Measurements from ENCODE around the gene SBNO1.
"Not testable (repeated sequence)": the region's sequence is repeated elsewhere in the genome, so short reads cannot be mapped to it uniquely, and the experiment has no call there.

SBNO1 gene

DNA sequence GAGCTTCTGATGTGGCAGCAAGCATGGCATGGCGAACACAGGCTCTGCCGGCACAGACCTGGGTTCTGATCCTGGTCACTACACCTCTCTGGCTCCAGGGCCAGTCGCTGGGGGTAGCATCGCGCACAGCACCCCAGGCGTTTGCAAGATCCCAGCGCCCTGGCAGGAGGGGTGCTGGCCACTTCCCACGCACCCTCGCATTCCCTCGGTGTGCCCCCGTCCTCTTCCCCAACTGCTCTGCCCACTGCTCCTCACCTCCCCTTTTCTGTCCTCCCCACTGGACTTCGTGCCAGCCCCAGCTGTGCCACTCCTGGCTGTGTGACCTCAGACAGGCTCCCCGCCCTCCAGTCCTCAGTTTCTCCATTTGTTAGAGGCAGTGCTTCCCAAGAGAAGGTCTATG lies 95.8 kb downstream of the SBNO1 start:
- no peak for DNase-seq

- no peak for DNase-seq
These were observed 96.4 kb downstream of the SBNO1 start for GRCh38 chr12:123267991-123268843.

GRCh38 chr12:123267335-123267920 lies 97.2 kb downstream of the SBNO1 start:
- DNase-seq: no peak

- no peak for DNase-seq
These were observed 97.9 kb downstream of the SBNO1 start for GRCh38 chr12:123266679-123267277.

DNA sequence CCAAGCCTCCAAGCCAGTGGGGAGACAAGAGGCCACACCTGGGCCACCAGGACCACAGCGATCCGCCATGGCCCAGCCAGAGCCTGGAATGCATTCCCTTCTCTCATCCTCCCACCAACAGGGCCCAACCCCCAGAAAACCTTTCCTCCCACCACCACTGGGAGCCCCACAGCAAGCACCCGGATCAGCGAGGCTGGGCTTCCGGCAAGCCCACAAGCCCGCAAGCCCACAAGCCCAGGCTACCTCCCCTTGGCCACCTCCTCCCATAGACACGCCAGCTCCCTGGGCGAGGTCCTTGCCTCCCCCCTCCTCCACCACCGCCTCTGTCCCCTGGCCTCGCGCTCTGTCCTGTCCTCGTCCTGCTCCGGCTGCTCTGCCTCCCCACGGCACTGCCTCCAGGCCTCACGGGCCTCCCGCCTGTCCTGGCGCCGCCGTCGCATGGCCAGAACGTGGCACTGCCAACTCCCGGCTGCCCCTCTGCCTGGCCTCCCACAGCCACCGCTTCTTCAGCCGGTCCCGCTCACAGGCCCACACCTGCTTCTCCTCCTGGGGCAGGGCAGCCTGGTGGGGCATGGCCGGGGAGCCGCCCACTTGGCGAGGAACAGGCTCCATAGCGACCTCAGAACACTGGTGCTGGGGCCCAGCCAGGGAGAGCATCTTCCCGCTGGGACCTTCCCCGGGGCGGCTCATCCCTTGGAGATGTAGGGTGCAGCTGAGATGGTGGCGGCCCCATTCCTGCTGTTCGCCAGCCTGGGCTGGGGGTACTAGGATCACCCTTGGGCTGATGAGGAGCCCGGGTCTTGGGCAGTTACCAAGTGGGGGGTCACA lies 98.6 kb downstream of the SBNO1 start:
- no peak for DNase-seq

DNA sequence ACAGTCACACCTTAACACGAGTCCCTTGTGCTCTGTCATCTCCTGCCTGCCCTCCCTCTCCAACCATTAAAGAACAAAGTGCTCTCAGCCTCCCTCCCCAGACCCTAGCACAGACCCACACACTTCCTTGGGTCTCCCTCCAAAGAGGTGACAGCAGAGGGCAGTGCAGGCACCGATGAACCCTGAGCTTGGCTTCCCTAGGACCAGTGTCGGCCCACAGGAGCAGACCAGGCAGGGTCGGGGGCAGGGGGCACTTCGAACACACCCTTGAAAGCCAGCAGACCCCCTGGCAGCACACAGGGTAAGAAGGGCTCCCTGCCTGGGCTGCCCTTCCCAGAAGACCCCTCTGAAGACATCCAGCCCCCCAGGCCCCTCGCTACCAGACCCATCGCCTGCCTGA lies 100.0 kb downstream of the SBNO1 start:
- DNase-seq: peak; percentile 20

DNA sequence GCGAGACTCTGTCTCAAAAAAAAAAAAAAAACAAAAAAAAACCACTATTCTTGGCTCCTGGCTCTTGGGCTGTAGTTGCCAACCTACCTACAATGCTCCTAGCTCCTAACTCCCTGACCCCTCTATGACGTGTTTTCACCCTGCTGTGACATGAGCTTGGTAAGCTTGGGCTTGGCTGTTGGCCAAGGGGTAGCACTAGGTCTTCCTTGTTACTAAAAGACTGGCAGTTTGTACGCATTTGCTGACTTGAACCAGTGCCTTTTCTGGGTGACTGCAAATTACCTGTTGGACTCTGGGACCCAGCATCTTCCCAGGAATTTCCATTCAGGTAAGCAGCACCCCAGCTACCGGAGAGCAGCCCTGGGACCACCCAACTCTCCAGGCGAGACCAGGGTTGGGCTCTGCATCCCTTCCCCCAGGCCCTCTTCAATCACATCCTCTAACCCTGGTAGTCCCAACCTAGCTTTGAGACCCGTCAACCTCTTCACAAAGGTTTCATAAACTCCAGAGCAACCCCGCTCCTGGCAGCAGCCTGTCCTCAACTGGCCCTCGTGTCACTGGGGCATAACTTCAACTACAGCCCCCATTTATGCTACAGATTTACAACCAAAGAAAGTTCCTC lies 101.3 kb downstream of the SBNO1 start:
- DNase-seq: no peak

DNA sequence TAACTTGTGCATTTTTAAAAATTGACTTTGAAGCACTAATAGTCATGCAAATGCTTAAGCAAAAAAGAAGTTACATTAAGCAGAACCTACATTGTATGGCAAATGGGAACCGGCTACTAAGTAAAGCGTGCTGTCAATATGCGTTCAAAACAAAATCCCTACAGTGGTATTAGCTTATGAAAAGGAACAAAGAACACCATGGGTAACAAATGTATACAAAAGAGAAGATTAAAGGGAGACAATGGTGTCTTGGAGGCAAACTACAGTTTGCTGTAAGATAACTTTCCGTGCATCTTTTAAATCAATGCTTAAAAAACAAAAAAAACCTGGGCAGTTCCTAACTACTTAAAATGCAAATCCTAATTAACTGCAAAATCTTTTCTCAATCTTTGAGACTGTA lies 103.5 kb downstream of the SBNO1 start:
- no peak for DNase-seq

GRCh38 chr12:123260081-123260480 lies 104.6 kb downstream of the SBNO1 start:
- DNase-seq: no peak

DNA sequence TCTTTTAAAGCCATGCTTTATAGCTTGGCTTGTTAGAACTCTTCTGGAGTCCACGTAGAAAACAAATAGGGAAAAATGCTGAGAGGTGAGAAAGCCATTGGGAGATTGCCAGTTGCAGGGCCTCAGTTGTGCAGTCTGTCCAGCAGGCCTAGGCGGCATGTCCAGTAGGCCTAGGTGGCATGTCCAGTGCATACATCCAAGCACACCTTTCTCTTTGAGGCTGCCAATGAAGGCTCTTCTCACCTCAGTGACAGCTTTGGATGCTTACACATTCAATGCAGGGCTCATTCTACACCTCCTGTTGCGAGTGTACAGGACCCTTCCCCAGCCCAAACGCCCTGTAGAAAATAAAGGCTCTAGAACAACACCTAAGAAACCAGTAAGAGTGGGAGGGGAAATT lies 106.1 kb downstream of the SBNO1 start:
- DNase-seq: no peak

DNA sequence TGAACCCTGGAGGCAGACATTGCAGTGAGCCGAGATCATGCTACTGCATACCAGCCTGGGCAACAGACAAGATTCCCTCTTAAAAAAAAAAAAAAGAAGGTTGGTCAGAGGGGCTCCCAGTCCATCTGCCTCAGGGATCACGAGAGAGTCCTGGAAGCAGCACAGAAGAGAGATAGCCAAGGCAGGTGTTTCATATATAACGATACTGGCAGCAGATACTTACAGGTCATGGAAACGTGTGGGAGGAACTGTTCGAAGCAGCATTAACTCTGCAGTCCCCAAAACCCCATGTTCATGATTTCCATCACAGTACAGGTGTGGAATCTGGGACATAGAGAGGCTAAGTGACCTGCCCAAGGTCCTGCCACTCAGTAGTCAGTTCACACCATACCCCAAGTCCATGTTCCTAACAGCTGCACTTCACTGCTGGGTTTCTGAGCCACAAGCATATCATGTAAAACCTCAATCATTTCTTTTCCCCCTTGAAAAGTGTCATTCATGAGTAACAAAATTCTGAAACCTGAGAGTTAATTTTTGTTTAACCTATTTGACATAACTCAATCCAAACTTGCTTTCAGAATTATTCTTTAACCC lies 109.7 kb downstream of the SBNO1 start:
- DNase-seq: no peak

GRCh38 chr12:123253641-123254459 lies 110.8 kb downstream of the SBNO1 start:
- DNase-seq: no peak

- DNase-seq: not testable (repeated sequence)
These were observed 112.3 kb downstream of the SBNO1 start for GRCh38 chr12:123252365-123252764.

- no peak for DNase-seq
These were observed 113.1 kb downstream of the SBNO1 start for GRCh38 chr12:123251403-123252076.

DNA sequence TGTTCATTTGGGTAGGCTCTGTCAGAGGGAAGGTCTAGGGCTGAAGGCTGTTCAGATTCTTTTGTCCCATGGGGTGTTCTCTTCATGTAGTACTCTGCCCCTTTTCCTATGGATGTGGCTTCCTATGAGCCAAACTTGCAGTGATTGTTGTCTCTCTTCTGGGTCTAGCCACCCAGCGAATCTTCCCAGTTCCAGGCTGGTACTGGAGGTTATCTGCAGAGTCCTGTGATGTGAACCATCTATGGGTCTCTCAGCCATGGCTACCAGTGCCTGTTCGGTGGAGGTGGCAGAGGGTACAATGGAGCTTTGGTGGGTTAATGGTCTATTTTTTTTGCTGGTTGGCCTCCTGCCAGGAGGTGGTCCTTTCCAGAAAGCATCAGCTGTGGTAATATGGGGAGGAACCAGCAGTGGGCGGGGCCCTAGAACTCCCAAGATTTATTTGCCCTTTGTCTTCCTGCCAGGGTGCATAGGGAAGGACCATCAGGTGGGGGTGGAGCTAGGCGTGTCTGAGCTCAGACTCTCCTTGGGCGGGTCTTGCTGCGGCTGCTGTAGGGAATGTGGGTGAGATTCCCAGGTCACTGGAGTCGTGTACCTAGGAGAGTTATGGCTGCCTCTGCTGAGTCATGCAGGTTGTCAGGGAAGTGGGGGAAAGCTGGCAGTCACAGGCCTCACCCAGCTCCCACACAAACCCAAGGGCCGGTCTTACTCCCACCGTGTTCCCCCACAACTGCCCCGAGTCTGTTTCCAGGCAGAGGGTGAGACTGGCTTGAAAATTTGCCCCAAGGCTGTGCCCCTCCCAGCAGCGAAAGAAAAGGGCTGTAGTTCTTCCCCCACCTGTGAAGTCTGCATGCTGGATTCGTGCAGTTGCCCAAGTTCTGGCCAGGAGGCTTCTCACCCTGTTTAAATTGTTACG lies 113.9 kb downstream of the SBNO1 start:
- DNase-seq: no peak

DNA sequence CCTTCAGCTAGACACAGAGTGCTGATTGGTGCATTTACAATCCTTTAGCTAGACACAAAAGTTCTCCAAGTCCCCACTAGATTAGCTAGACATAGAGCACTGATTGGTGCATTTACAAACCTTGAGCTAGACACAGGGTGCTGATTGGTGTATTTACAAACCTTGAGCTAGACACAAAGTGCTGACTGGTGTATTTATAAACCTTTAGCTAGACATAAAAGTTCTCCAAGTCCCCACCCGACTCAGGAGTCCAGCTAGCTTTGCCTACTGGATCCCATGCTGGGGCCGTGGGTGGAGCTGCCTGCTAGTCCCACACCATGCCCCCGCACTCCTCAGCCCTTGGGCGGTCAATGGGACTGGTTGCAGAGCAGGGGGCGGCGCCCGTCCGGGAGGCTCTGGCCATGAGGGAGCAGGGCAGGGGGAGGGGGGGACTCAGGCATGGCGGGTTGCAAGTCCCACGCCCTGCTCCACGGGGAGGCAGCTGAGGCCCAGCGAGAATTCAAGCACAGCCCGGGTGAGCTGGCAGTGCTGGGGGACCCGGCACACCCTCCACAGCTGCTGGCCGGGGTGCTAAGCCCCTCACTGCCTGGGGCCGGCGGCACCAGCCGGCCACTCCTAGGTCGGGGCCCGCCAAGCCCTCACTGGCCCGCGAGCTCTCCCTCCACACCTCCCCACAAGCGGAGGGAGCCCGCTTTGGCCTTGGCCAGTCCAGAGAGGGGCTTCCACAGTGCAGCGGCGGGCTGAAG lies 115.5 kb downstream of the SBNO1 start:
- not testable (repeated sequence) for DNase-seq

DNA sequence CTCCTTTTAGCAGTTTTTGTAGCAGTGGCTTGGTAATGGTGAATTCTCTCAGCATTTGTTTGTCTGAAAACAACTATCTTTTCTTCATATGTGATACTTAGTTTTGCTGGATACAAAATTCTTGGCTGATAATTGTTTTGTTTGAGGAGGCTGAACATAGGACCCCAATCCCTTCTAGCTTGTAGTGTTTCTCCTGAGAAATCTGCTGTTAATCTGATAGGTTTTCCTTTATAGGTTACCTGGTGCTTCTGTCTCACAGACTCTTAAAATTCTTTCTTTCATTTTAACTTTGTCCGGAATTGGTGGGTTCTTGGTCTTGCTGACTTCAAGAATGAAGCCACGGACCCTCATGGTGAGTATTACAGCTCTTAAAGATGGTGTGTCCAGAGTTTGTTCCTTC lies 116.5 kb downstream of the SBNO1 start:
- not testable (repeated sequence) for DNase-seq

DNA sequence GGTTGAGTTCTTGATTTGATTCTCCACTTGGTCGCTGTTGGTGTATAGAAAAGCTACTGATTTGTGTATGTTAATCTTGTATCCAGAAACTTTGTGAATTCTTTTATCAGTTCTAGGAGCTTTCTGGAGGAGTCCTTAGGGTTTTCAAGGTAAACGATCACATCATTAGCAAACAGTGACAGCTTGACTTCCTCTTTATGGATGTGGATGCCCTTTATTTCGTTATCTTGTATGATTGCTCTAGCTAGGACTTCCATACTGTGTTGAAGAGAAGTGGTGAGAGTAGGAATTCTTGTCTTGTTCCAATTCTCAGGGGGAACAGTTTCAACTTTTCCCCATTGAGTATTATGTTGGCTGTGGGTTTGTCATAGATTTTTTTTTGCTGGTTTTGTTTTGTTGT lies 119.0 kb downstream of the SBNO1 start:
- DNase-seq: no peak

DNA sequence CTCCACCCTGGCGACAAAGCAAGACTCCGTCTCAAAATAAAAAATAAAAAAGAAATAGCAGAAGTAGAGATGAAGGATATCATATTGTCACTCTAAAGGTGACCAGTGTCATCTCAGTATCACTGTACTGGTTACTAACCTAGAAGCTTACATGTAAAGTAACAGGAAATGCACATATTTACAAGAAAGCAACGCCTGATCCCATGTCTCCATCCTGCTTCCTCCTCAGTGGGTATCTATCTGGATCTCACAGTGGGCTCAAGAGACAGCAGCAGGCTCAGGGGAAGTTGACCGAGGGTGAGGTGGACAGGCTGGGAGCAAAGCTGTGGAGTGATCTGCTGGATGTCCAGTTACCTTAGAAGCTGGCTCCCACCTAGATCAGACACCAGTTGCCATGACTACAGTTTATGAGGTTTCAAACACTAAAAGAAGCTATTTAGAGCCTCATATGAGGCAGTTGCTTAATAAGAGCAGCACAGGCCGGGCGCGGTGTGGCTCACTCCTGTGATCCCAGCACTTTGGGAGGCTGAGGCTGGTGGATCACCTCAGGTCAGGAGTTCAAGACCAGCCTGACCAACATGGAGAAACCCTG lies 120.9 kb downstream of the SBNO1 start:
- no peak for DNase-seq

All from activated CD4-positive, alpha-beta T cell treated with anti-CD3 and anti-CD28 coated beads, Interleukin-2, amount 50 U/mL, for 16 hours (primary cell).